H4 (cell line): Measurements from ENCODE around the gene DSC1. TPM values are rescaled to one million over a fixed set of nuclear protein-coding genes. Genes with fewer than 3 reads are reported as not detected.
"Not testable (repeated sequence)": the region's sequence is repeated elsewhere in the genome, so short reads cannot be mapped to it uniquely, and the experiment has no call there.

Experiments
- DNase-seq: peaks from one replicate; pipeline ENCODE4 v3.0.0-alpha.2; 2015; ENCODE audit warnings: low spot score
- total RNA-seq: library from RNA; depleted of rRNA; stranded (reverse); fragments of >200 nt; shearing (Covaris generic); gene quantifications from 2 replicates; pipeline ENCODE4 v1.2.3, GENCODE V29; 2014; rRNA removed

Gene DSC1, protein sequence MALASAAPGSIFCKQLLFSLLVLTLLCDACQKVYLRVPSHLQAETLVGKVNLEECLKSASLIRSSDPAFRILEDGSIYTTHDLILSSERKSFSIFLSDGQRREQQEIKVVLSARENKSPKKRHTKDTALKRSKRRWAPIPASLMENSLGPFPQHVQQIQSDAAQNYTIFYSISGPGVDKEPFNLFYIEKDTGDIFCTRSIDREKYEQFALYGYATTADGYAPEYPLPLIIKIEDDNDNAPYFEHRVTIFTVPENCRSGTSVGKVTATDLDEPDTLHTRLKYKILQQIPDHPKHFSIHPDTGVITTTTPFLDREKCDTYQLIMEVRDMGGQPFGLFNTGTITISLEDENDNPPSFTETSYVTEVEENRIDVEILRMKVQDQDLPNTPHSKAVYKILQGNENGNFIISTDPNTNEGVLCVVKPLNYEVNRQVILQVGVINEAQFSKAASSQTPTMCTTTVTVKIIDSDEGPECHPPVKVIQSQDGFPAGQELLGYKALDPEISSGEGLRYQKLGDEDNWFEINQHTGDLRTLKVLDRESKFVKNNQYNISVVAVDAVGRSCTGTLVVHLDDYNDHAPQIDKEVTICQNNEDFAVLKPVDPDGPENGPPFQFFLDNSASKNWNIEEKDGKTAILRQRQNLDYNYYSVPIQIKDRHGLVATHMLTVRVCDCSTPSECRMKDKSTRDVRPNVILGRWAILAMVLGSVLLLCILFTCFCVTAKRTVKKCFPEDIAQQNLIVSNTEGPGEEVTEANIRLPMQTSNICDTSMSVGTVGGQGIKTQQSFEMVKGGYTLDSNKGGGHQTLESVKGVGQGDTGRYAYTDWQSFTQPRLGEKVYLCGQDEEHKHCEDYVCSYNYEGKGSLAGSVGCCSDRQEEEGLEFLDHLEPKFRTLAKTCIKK
- 0.06 TPM in 1 of 2 replicates, not detected in the other for total RNA-seq

DNA sequence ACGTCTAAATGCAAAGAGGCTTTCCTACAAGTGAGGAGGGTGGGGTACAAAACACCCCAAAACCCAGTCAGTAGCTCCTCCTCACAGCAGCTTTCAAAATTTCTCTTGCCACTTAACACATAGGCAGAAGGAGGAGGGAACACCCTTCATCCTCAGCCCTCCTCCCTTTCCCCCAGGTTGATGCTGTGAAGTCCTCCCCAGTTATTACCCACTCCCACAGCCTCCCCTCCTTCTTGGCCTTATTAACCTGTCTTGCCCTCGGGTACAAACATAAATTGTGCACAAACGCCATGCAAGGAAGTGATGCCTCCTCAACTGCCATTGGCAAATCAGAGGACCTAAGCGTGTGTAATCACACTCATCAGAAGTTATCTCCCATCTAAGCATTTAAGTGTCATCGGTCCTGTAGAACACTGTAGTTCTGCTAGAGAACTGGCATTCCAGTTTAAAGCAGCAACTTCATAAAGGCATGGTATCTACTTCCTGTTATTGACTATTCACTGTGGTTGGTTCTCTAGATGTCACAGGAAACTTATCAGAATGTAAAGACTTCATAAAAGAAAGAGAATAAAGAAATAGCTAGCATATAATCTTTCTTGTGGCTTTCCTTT, at the start of gene DSC1:
Gene DSC1, minus strand, starts transcription at position 32 of the 611 bp plus-strand sequence. CDS start 262 bp downstream, outside the sequence.
- DNase-seq = no peak

DNA sequence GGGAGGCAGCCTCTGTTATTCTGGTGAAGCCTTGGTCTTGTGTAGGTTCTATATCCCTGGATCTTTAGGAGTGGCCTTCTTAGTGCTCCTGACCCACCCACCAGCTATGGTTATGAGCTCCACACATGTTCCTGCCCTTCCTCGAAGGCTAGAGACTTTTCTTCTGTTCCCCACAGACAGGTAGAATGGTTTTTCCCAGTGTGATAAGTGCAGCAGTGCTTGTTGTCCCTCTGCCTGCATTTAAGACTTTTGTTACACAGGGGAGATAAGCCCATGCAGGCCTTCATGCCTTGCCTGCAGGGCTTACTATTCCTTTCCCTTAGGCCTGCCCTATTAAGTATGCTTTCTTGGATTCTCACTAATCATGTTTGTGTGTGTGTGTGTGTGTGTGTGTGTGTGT, 48.4 kb upstream of the DSC1 start:
- no peak for DNase-seq

DNA sequence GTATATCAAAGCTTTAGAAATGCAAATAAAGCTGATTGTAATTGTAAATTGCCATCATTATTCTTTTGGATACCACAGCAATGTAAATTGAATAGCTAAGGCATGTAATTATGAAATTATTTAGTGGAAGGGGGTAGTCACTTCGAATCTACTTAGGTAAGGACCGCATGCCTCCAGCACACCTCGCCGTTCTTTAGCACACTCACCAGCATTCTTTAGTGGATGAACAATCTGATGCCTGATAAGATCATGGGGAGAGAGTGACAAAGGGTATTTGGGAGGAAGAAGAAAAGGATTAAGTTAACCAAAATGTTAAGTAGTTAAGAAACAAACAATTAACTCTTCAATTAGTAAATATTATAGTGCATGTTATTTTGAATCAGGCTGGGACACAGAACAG, 46.4 kb upstream of the DSC1 start:
- DNase-seq = no peak

DNA sequence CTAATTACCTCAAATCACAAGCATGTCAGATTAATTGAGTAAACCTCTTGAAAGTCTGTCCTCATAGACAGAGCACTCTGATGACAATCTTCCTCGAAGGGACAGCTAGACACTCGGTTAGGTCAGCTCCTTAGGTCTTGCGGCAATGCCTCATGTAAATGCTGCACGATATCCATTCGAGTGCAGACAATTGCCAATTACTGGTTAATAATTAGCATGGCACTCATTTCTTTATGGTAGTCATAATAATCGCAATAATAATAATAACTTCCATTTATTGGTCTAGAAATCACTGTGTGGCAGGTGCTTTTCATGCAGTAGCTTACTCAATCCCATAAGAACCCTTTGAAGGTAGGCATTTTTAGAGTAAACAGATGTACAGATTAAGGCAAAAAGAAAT, 44.7 kb upstream of the DSC1 start:
- DNase-seq = no peak

DNA sequence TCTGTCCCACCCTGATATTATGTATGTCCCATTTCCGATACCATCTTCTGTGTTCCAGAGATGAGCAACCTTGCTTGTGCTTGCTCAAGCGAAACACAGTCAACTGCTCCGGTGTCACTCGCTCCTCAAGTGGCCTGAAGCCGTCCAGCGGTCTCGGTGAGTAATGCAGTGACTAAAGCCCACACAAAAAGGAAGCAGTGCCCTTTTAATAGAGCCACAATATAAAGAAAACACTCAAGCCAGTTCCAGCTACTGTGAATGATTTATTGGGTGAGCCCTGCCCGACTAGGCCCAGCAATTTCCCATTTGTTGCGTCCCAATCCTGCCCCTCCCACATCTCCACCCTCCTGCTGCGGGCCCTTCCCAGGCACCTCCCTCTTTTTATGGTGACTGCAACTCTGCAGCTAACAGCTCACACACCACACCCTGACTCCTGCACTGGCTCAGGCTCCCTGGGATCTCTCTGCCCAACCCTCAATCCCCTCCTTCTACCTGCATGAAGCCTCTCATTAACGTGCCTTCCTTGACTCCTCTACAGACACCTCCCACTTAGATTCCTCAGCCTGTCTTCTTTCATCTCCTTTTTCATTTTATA, 44.2 kb upstream of the DSC1 start:
- peak; percentile 94 for DNase-seq

DNA sequence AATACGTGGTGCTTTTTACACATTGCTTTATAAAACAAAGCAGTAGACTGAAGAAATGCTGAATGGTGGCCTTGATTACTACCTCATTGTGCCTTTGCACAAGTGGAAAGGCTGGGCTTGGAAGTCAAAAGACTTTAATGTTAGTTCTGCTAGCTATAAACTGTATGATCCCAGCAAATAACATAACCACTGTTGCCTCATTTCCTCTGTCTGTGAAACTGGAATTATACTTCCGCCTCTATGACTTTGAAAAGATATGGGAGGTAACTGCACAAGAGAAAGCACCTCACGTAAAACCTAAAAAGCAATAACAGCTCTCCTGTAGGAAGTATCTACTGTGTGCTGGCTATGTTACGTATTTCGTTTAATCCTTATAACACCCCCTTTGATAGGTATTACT, 43.4 kb upstream of the DSC1 start:
- DNase-seq = no peak

DNA sequence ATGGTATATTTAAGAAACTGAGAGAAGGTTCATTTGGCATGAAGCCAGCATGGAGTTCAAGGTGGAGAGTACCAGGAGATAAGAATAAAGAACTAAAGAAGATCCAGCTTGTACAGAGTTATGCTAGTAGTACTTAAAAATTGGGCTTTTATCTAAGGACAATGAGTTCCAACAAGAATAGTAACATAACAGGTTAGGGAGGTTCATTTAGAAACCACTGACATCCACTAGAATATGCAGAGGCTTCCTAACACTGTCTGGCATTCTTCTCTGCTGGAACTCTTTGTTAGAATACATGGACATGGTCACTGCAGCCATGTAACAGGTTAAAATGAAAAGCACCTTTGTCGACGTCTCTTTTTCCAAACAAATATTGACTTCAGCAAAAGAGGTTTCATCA, 42.6 kb upstream of the DSC1 start:
- no peak for DNase-seq

DNA sequence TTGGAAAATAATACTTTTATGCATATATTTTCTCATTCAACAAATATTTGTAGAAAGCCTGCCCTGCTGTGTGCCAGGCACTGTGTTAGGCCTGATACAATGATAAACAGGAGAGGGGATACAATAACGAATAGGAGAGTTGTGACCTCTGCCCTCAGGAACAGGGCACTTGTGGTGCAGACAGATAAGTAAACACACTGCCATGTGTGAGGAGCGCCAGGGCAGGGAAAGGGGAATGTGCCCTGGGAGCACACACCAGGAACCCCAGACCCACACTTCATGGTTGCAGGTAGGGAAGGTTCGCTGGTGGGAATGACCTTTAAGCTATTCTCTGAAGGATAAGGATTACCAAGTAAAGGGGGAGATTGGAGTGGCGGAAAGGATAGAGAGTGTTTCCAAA, 42.2 kb upstream of the DSC1 start:
- DNase-seq = no peak

DNA sequence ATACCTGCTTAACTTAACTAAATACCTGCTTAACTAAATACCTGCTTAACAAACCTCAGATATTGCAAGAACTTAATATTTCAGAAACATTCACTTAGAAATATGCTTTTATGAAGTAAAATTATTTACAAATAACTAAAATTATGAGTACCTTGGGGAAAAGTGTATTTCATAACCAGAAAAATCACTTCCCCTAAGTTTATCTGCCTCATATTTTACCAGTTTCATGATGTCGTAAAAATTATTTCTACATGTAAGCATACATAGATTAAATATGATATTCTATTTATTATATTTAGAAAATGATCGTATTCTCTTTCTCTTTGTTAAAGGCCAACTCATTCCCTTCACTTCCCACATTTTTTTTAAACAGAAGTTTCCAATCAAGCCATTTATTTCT, 41.5 kb upstream of the DSC1 start:
- no peak for DNase-seq

DNA sequence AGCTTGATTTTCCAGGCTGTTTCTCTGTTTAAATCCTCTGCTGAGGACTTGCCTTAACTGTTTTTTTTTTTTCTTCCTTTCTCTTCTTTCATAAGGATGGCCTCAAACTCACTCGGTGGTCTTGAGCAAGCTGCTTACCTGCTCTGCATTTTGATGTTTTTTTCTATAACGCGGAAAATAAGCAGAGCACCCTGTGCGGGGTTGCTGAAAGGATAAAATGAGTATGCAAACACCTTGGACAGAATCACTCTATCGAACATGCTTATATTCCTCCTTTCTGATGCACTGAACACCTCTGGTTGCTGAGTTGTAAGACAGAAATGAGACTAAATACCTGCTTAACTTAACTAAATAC, 41.1 kb upstream of the DSC1 start:
- DNase-seq = no peak

DNA sequence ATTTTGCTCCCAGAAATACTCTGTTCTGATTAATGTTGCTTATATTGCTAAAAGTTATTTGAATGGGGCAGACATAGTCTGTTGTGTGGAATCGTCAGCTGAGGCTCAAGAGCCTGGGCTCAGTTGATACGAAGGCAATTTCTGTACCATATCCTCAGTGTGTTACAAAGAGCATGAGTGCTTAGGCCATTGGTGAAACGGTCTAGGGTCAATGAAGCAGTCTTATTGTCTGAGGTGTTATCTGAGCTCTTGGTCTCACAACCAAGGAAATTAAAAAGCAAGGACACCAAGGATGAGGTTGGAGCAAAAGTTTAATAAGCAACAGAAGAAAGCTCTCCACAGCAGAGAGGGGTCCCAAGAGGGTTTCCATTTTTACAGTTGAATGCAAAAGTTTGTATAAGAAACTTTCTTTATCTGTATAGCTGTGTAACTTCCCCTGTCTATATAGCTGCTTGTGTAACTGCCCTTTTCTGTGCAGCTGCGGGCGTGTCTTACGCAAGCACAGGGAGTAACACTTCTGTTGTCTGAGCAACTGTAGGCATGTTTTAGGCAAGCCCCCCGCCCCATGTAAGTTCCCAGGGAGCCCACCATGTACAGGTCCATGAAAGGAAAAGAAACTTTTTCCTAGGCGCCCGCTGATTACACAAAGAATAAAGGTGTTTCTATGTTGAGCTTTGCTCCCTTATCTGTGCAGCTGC, 40.6 kb upstream of the DSC1 start:
- DNase-seq = no peak

DNA sequence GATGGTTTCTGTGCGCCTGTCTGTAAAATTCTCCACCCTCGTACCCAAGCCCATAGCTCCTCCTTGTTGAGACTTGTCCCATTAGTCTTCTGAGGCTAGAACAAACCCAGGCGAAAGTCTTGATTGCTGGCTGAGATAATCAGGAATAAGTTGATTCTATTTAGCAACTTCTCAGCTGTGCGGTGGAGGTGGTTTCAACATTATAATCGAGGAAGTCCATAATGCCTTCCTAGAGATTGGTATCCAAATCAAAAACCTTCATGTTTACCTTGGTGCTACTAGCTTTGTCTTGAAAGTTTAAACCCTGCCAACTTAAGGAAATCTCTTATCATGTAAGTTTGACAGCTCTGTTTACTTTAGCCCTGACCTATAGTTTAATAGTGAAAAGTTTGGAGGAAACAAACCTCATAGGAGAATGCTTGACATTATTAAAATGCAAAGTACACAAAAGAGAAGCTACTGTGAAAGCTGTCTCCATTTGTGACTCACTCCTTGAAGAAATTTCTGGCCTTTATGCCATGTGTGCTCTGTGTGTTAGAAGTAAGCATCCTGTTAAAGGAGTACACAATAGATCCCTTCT, 36.6 kb upstream of the DSC1 start:
- DNase-seq = peak; percentile 44

DNA sequence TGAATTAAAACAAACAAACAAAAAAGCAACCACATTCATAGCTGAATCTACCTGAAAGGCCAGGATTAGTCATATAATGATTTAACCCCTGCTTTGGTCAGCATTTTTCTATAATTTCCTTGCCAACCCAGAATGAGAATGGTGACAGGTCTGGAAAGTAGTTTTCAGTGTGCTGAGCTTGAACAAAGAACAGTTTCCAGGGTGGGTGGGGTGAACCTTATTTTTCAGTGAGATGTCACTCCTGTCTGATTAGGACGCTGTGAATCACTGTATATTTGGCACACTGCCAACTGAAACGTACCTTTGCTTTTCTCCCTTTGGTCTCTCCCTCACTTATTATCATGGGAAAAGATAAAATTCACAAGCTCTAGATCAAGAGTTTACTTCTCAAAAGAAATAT, 35.0 kb upstream of the DSC1 start:
- no peak for DNase-seq

DNA sequence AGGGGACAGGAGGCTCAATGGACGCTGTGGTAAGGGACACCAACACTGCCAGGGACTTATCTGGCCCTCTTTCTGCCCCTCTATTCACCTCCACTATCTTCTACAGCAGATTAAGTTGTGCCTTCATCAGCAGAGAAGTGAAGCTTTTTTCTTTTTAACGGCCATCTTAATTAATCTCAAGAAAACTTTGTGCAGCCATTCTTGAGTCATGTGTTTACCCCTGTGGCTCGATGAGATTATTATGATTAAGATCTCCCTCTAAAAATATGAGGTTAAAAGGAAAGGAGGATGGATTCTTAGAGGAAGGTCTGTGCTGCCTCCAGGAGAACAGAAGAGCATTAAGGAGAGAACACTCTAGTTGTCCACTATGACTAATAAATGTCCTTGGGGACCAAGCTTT, 32.4 kb upstream of the DSC1 start:
- DNase-seq = no peak

DNA sequence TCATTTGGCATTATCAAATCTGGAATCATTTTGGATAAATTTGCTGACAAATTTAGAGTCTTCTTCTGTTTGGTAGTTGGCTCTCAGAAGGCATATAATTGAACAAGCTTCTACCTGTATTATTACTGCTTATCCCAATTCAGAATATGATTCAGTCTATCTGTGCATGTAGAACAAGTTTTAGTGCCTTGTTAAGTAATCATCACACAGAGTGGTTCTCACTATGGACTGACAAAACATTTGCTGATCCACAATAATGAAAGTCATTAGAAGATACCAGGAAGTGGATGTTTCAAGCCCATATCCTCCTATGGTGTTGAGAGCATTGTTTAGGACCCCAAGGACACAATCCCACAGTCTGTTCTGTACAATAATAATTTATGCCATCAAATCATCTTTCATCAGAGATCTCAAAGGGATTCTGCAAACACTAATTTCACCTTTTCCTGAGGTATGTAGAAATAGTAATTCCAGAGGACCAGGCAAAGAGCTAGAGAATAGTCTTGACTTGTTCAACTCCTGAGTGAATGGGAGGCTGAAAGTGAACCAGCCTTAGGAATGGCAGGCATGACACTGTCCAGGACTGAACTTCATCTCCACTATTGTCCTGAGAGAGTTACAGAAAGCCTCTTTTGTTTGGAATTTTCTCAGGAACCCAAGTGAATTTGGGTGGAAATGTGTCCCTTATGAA, 29.6 kb upstream of the DSC1 start:
- DNase-seq = no peak

DNA sequence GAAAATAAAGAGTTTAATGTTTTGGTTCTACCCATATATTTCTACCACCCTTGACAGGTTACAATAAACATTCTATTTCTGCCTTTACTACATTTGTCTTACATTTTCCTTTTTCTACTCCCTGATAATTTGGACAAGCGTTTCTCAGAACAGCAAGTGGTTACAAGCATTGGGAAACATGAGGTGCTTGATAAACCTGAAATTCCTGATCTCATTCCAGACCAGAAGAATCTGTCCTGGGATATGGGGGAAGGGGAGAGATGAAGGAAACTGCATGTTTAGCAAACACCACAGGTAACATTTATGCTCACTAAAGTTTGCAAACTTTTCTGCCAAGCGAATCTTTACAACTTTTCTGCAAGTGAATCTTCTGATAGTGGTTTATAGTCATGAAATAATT, 28.3 kb upstream of the DSC1 start:
- no peak for DNase-seq

DNA sequence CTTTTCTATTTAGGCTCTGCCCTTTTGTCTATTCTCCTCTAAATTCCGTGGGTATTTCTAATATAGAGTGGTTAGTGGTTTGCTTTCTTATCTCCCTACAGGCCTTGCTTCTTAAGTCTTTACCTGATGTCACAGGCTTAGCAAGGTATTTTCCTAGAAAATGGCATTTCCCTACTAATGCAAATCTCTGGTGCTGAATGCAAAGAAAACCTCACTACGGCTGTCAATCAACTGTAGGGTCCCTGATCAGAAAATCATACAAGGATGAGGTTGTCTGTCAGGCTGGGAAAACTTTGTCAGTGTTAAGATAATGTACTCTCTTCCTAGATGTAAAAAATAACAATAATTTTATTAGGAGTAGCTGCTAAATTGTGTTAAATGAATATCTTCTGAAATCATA, 27.1 kb upstream of the DSC1 start:
- DNase-seq = no peak

DNA sequence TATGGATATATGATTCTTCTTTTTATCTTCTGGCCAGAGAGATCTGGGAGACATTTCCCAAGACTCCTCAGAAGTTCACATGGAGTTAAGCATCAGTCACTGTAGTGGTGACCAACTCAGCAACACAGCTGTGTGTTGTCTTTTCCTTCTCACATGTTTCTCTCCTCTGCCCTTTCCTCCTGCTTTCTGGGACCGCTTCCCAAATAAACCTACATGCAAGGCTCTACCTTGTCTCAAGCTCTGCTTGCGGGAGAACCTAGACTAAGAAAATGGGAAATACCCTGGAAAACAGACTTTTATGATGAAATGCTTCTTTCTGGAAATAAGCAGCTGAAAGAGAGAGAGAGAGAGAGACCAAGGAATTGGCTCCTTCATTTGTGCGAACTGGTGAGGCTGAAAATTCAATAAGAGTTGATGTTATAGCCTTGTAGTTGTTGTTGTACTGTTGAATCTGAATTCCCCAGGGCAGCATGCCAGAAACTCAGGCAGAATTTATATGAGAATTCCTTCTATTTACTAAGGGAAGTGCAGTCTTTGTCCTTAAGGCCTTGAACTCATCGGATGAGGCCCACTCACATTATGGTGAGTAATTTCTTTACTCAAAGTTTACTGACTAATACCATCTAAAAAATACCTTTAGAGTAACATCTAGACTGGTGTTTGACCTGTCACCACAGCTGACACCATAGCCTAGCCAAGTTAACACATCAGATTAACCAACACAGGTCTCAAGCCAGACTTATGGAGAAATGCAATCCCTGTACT, 22.7 kb upstream of the DSC1 start:
- no peak for DNase-seq

DNA sequence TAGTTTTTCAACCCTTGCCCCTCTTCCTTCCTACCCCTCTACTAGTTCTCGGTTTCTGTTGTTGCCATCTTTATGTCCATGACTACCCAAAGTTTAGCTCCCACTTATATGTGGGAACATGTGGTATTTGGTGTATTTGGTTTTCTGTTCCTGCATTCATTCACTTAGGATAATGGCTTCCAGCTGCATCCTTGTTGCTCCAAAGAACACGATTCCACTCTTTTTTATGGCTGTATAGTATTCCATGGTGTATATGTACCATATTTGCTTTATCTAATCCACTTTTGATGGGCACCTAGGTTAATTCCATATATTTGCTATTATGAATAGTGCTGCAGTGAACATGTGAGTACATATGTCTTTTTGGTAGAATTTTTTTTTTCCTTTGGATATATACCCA, 20.6 kb upstream of the DSC1 start:
- no peak for DNase-seq

DNA sequence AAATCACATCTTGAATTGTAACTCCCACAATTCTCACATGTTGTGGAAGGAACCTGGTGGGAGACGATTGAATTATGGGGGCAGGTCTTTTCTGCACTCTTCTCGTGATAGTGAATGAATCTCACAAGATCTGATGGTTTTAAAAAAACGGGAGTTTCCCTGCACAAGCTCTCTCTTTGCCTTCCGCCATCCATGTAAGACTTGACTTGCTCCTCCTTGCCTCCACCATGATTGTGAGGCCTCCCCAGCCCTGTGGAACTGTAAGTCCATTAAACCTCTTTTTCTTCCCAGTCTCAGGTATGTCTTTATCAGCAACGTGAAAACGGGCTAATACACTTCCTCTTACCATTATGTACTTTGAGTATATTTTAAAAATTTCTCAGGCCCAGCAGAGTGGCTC, 14.7 kb upstream of the DSC1 start:
- DNase-seq = not testable (repeated sequence)
